GM12878 (cell line): ENCODE data around the gene CRIM1. TPM values are rescaled to one million over a fixed set of nuclear protein-coding genes. Genes with fewer than 3 reads are reported as not detected.

Experiments used
- ATAC-seq: fragments of 200-7000 bp; cut with Tn5 transposase; 3 replicates; pipeline ENCODE4 v1.9.1; 2020; ENCODE audit warnings: mild to moderate bottlenecking, moderate library complexity
- BruUV-seq: library from RNA; stranded (reverse); fragments of 400-500 nt; replicated peaks from 2 replicates; lab custom pipeline; 2021; lab: Mats Ljungman, UMichigan
- CTCF ChIA-PET: fragments of 300-600 bp; sonication (Branson Sonifier 250); formaldehyde crosslinking; extraction: SDS; loops from one replicate; lab custom pipeline; 2021; ENCODE audit warnings: inconsistent platforms; lab: Yijun Ruan, JAX
- POLR2A ChIA-PET: fragments of 350-600 bp; formaldehyde crosslinking; extraction: SDS; loops from one replicate; lab custom pipeline; 2021; ENCODE audit warnings: inconsistent platforms; lab: Charles Lee
- RAD21 ChIA-PET: fragments of 300-600 bp; sonication (Branson Sonifier 250); formaldehyde crosslinking; loops from one replicate; lab custom pipeline; 2023; ENCODE audit warnings: antibody characterized with exemption; ENCODE audit not compliant: unreplicated experiment; lab: Charles Lee
- SMC1A ChIA-PET: fragments of 300-600 bp; sonication (Branson Sonifier 250); formaldehyde crosslinking; loops from one replicate; lab custom pipeline; 2023; ENCODE audit not compliant: unreplicated experiment, uncharacterized antibody; lab: Charles Lee
- DNase-seq: peaks from one replicate; pipeline ENCODE4 v3.0.0-alpha.2; 2011; ENCODE audit warnings: low read depth, low spot score
- FAIRE-seq: peaks from 3 replicates; lab custom pipeline; 2011; peaks lifted over from hg19 to GRCh38; lab: Jason Lieb, UNC
- H2AFZ ChIP-seq: 2 replicates; pipeline ENCODE4 v1.6.0; 2011; ENCODE audit warnings: low read depth, low read length, control low read depth; ENCODE audit not compliant: control insufficient read depth
- H3K27ac ChIP-seq: 2 replicates; pipeline ENCODE4 v1.5.1; 2011; ENCODE audit warnings: control low read depth; ENCODE audit not compliant: control insufficient read depth, insufficient read depth
- H3K27me3 ChIP-seq, 2 experiments: replicated peaks in 1 of 2; 2 replicates each; pipeline versions ENCODE4 v1.6.0 to v1.6.1; 2011; ENCODE audit warnings: low read length in 1 of 2; ENCODE audit not compliant: control insufficient read depth in 2 of 2, insufficient read depth in 2 of 2
- H3K36me3 ChIP-seq, 2 experiments: 2 replicates each; pipeline ENCODE4 v1.5.1; 2011; ENCODE audit warnings: low read length in 1 of 2; ENCODE audit not compliant: control insufficient read depth in 2 of 2, insufficient read depth in 2 of 2
- H3K4me1 ChIP-seq: 2 replicates; pipeline ENCODE4 v1.6.1; 2011; ENCODE audit warnings: mild to moderate bottlenecking, low read length, moderate library complexity, mixed read lengths; ENCODE audit not compliant: control insufficient read depth, insufficient read depth
- H3K4me2 ChIP-seq: 2 replicates; pipeline ENCODE4 v1.6.0; 2011; ENCODE audit warnings: control low read depth; ENCODE audit not compliant: control insufficient read depth, insufficient read depth
- H3K4me3 ChIP-seq: fragments of 200-600 bp; sonication (generic); 2 replicates; pipeline ENCODE4 v1.5.1; 2016
- H3K79me2 ChIP-seq: 2 replicates; pipeline ENCODE4 v1.6.0; 2011; ENCODE audit warnings: low read length; ENCODE audit not compliant: control insufficient read depth, insufficient read depth
- H3K9ac ChIP-seq: 2 replicates; pipeline ENCODE4 v1.8.0; 2011; ENCODE audit warnings: low read length, control low read depth, mixed read lengths; ENCODE audit not compliant: control insufficient read depth, insufficient read depth
- H3K9me3 ChIP-seq: replicated peaks from 3 replicates; pipeline ENCODE4 v1.5.1; 2011; ENCODE audit warnings: mild to moderate bottlenecking, low read length; ENCODE audit not compliant: control insufficient read depth, insufficient read depth
- H4K20me1 ChIP-seq: 2 replicates; pipeline ENCODE4 v1.6.0; 2011; ENCODE audit not compliant: control insufficient read depth, insufficient read depth
- IKZF2 ChIP-seq, 2 experiments: fragments of 450-650 bp; IDR thresholded peaks; 2 replicates each; pipeline ENCODE4 v1.6.1; 2017; ENCODE audit warnings: mild to moderate bottlenecking in 2 of 2, moderate library complexity in 2 of 2
- MXI1 ChIP-seq: fragments of 150-350 bp; IDR thresholded peaks from 2 replicates; pipeline ENCODE4 v1.6.1; 2011; ENCODE audit warnings: low read depth, mild to moderate bottlenecking, inconsistent platforms, low read length, improper control_type of control experiment
- SUZ12 ChIP-seq: fragments of 200-600 bp; sonication (generic); IDR thresholded peaks from one replicate; pipeline ENCODE4 v1.6.1; 2018; ENCODE audit warnings: antibody characterized with exemption, mild to moderate bottlenecking; ENCODE audit not compliant: unreplicated experiment
- ZNF207 ChIP-seq: fragments of 450-650 bp; IDR thresholded peaks from 2 replicates; pipeline ENCODE4 v1.6.1; 2014; ENCODE audit warnings: antibody characterized with exemption, mild to moderate bottlenecking, borderline replicate concordance
- WGBS: methylation state at CpG from one replicate; pipeline ENCODE4 v1.1.6; 2016; ENCODE audit warnings: low lambda C conversion rate; ENCODE audit not compliant: insufficient replicate concordance, insufficient coverage; ENCODE audit errors: missing lambda C conversion rate; 5-methylcytosine and 5-hydroxymethylcytosine counted together
- in situ Hi-C: fragments of 300-500 bp; cut with MboI; formaldehyde crosslinking; loops from 9 replicates; pipeline ENCODE4 v1.14.3; 2018; ENCODE audit warnings: mixed read lengths
- intact Hi-C: fragments of 100-400 bp; cut with micrococcal nuclease; formaldehyde crosslinking; loops from one replicate; pipeline ENCODE4 v1.14.2; 2022; ENCODE audit not compliant: unreplicated experiment
- polyA plus RNA-seq, 11 experiments: library from polyadenylated mRNA; depleted of rRNA in 4 of 11; unstranded in 6 of 11; stranded (reverse) in 5 of 11; fragments of >200 nt; fragmentation: Nextera tagmentation in 4 of 11; fragmentation: Illumina TruSeq in 1 of 11; extraction: Ambion mirVana in 4 of 11; extraction: Trizol in 1 of 11; gene quantifications; 1 replicate in 1 of 11; 2 replicates in 10 of 11; pipeline versions ENCODE4 v1.2.1 to v1.2.3, GENCODE V29; 2011 to 2016; ENCODE audit warnings: inconsistent platforms in 2 of 11, missing spikeins in 2 of 11, low read depth in 1 of 11
- total RNA-seq, 4 experiments: library from RNA; depleted of rRNA in 3 of 4; stranded (reverse); fragments of >200 nt in 3 of 4; fragmentation: Illumina TruSeq in 1 of 4; extraction: Trizol in 1 of 4; gene quantifications; 2 replicates each; pipeline versions ENCODE4 v1.2.1 to v1.2.3, GENCODE V29; 2013 to 2021
- TF ChIP-seq, protein P1 (sequence below): fragments of 450-650 bp; IDR thresholded peaks from 2 replicates; pipeline ENCODE4 v1.6.1; 2017; ENCODE audit warnings: antibody characterized with exemption, mild to moderate bottlenecking, moderate library complexity

Gene CRIM1
- total and polyA plus RNA-seq, 10 of the 15 experiments (the other 5 are each of a cell fraction or from before 2014, with no cell fraction given): 0.42 to 7.4 (median 3.1) TPM

- H3K9me3 ChIP-seq: no peaks in the 10 kb centered on the region
- no peaks in the 10 kb centered on the region; the same call in 1 of the 2 replicates for H3K79me2 ChIP-seq
- ChIA-PET RAD21 (no interaction called here), SMC1A (interaction anchor here (0.8 to 1.5 kb wide), 4 partner anchors 11 to 95 kb away, joined by 3 to 4 read pairs (median 3); no protein-coding TSS in a partner anchor), CTCF (interaction anchor here (1.1 to 1.3 kb wide), 5 partner anchors 9 to 110 kb away, joined by 3 to 4 read pairs (median 3); no protein-coding TSS in a partner anchor), POLR2A (no interaction called here)
- H3K4me3 ChIP-seq: no peak overlapping the region
- H4K20me1 ChIP-seq: no peaks in the 10 kb centered on the region
- no peak for DNase-seq
- no peak for ATAC-seq
- no peak for FAIRE-seq
- 100% methylated on average over 3 of the region's 3 CpGs for WGBS
- no peaks in the 10 kb centered on the region for H3K27me3 ChIP-seq
- H3K4me1 ChIP-seq: no peaks in the 10 kb centered on the region
- in situ Hi-C loops: no loop called here
- no peak overlapping the region for H2AFZ ChIP-seq
- no peaks in the 10 kb centered on the region; a peak in 3 of 4 replicates for H3K36me3 ChIP-seq
- no peak overlapping the region for H3K27ac ChIP-seq
- H3K9ac ChIP-seq: no peak overlapping the region
- TF ChIP-seq ZNF207 (no peak), IKZF2 (IDR thresholded peaks at IDR 0.05) (no peak), SUZ12 (no peak), MXI1 (no peak)
- TF ChIP-seq, protein P1, sequence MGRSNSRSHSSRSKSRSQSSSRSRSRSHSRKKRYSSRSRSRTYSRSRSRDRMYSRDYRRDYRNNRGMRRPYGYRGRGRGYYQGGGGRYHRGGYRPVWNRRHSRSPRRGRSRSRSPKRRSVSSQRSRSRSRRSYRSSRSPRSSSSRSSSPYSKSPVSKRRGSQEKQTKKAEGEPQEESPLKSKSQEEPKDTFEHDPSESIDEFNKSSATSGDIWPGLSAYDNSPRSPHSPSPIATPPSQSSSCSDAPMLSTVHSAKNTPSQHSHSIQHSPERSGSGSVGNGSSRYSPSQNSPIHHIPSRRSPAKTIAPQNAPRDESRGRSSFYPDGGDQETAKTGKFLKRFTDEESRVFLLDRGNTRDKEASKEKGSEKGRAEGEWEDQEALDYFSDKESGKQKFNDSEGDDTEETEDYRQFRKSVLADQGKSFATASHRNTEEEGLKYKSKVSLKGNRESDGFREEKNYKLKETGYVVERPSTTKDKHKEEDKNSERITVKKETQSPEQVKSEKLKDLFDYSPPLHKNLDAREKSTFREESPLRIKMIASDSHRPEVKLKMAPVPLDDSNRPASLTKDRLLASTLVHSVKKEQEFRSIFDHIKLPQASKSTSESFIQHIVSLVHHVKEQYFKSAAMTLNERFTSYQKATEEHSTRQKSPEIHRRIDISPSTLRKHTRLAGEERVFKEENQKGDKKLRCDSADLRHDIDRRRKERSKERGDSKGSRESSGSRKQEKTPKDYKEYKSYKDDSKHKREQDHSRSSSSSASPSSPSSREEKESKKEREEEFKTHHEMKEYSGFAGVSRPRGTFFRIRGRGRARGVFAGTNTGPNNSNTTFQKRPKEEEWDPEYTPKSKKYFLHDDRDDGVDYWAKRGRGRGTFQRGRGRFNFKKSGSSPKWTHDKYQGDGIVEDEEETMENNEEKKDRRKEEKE: no peak
- H3K4me2 ChIP-seq: no peak overlapping the region
- no TSS peak for BruUV-seq
- intact Hi-C loops: no loop called here
Measured at GRCh38 chr2:36569267-36569856, 213.8 kb downstream of the CRIM1 start.
